ENCODE results near the gene ADPRH. TPM values are rescaled to one million over a fixed set of nuclear protein-coding genes. Genes with fewer than 3 reads are reported as not detected.

The ADPRH gene
- total and polyA plus RNA-seq, 2 of the 4 experiments (the other 2 are of a cell fraction): under 0.01 to 0.12 TPM

DNA sequence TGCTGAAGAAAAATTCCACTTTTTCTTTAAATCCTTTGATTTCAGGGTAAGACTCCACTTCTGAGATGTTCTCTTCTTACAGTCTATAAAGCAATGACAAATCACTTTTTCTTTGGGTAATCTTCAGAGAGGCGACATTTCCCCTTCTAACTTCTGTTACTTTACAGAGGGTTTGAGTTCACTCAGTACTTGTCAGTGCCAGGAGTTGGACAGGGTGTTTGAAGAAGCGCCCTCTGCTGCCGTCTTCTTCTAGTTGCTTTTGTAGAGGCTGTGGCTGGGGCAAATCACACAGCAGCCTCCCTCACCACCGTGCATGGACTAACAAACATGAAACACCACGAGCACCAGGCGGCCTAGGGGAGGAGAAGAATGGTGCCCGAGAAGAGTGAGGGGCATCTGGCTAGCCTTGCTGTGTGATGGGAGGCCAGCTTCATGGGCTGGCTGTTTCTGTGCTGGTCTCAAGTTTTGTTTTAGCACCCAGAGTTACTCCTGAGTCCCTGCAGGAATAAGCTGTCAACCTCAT is 19.8 kb upstream of the ADPRH start, which contains the start of gene CD80:
CD80 (minus strand) TSS at position 174 of the 523 bp plus-strand sequence. CDS start 1,886 bp downstream, outside the sequence.
- H3K4me3 ChIP-seq (ENCODE audit: insufficient read depth, low read depth, low read length): no peak within 1 kb of the TSS
- in situ Hi-C loops (cut with MboI; ENCODE audit: low sequenced_read_pairs) (no loop called here), dilution Hi-C loops (cut with HindIII; ENCODE audit: low sequenced_read_pairs, unreplicated experiment) (no loop called here), intact Hi-C loops (cut with micrococcal nuclease) (no loop called here)
- DNase-seq (peak; percentile 38), ATAC-seq (ENCODE audit: low read depth) (peak; percentile 85)
- no peak within 1 kb of the TSS for H4K8ac ChIP-seq (ENCODE audit: low read depth in 2 of 2, low read length in 2 of 2)
- no TSS peak for BruUV-seq (replicated peaks)
- no peak within 1 kb of the TSS for H4K5ac ChIP-seq (ENCODE audit: low read depth, low read length)
- ChIA-PET CTCF (no interaction called here), POLR2A (ENCODE audit: unreplicated experiment) (interaction anchor here (0.6 kb wide), 1 partner anchor 61 kb away, joined by 5 read pairs; the partner anchor contains the start of gene TIMMDC1)
- H3K9me3 ChIP-seq (ENCODE audit: control insufficient read depth, insufficient read depth, low read length): no peaks in the 10 kb centered on the region
- no peak within 1 kb of the TSS for H2AK5ac ChIP-seq (ENCODE audit: low read depth, low read length)
- no peak within 1 kb of the TSS for H2BK120ac ChIP-seq (ENCODE audit: low read depth, low read length)
- H3K27ac ChIP-seq (ENCODE audit: insufficient read depth, low read length): no peak within 1 kb of the TSS
- no peaks in the 10 kb centered on the region for H3K9me1 ChIP-seq (ENCODE audit: insufficient read depth, low read length)
- no peak within 1 kb of the TSS for H2BK5ac ChIP-seq (ENCODE audit: low read depth, low read length, poor library complexity, severe bottlenecking)
- H3K56ac ChIP-seq (ENCODE audit: extremely low read depth, insufficient read depth, low read length): no peak within 1 kb of the TSS
- H2AFZ ChIP-seq (replicated peaks; ENCODE audit: low read length, poor library complexity): peak within 1 kb of the TSS; percentile 72
- no peak within 1 kb of the TSS for H2BK20ac ChIP-seq (ENCODE audit: low read depth, low read length)
- H3K79me1 ChIP-seq (ENCODE audit: low read depth in 1 of 2, low read length in 2 of 2): no peaks in the 10 kb centered on the region
- no peaks in the 10 kb centered on the region for H3K4me1 ChIP-seq (ENCODE audit: control insufficient read depth, insufficient read depth, low read length)
- H4K91ac ChIP-seq (ENCODE audit: insufficient read depth, low read depth, low read length): no peak within 1 kb of the TSS
- no peak within 1 kb of the TSS for H3K18ac ChIP-seq (ENCODE audit: low read depth, low read length)
- no peak within 1 kb of the TSS for H2BK15ac ChIP-seq (ENCODE audit: low read depth, low read length)
- peaks cover 25% of the 10 kb centered on the region for H3K27me3 ChIP-seq (ENCODE audit: control insufficient read depth, insufficient read depth, low read length)
- no peak within 1 kb of the TSS for H3K9ac ChIP-seq (ENCODE audit: low read depth, low read length)
- TF ChIP-seq, protein P1, sequence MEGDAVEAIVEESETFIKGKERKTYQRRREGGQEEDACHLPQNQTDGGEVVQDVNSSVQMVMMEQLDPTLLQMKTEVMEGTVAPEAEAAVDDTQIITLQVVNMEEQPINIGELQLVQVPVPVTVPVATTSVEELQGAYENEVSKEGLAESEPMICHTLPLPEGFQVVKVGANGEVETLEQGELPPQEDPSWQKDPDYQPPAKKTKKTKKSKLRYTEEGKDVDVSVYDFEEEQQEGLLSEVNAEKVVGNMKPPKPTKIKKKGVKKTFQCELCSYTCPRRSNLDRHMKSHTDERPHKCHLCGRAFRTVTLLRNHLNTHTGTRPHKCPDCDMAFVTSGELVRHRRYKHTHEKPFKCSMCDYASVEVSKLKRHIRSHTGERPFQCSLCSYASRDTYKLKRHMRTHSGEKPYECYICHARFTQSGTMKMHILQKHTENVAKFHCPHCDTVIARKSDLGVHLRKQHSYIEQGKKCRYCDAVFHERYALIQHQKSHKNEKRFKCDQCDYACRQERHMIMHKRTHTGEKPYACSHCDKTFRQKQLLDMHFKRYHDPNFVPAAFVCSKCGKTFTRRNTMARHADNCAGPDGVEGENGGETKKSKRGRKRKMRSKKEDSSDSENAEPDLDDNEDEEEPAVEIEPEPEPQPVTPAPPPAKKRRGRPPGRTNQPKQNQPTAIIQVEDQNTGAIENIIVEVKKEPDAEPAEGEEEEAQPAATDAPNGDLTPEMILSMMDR (conservative IDR thresholded peaks at IDR 0.05; ENCODE audit: low read depth, low read length): 0 out of 2 replicates have a peak, but pooled peaks have one; percentile 27
- TF ChIP-seq BHLHE40 (IDR thresholded peaks at IDR 0.05; ENCODE audit: low read depth, low read length) (no peak), POLR2A (IDR thresholded peaks at IDR 0.05; ENCODE audit: low read depth, low read length) (no peak), RAD21 (IDR thresholded peaks at IDR 0.05; ENCODE audit: low read length) (peak; percentile 21; the same call in 1 of the 2 replicates), MXI1 (IDR thresholded peaks at IDR 0.05; ENCODE audit: borderline replicate concordance, low read depth, low read length) (no peak)
- no peaks in the 10 kb centered on the region for H3K36me3 ChIP-seq (ENCODE audit: control insufficient read depth, insufficient read depth, low read length)
- H4K20me1 ChIP-seq (ENCODE audit: insufficient read depth, low read length): no peaks in the 10 kb centered on the region
- H3K4me2 ChIP-seq (ENCODE audit: low read depth, low read length): no peak within 1 kb of the TSS
- no CpG with 5 or more reads among the region's 7 CpGs for WGBS, 2 experiments (ENCODE audit: extremely low coverage in 2 of 2, insufficient read length in 1 of 2)
- no peak within 1 kb of the TSS for H3K4ac ChIP-seq (ENCODE audit: low read depth, low read length)
- H3K14ac ChIP-seq (replicated peaks; ENCODE audit: low read depth, low read length): no peak within 1 kb of the TSS
- no peak within 1 kb of the TSS for H3K23ac ChIP-seq (ENCODE audit: low read depth, low read length)
- no peak within 1 kb of the TSS for H2AK9ac ChIP-seq (replicated peaks; ENCODE audit: low read depth, low read length, poor library complexity)
